Lower lobe of right lung (tissue), 2 donors: Measurements from ENCODE around the gene GPC1. TPM values are rescaled to one million over a fixed set of nuclear protein-coding genes. Genes with fewer than 3 reads are reported as not detected.

Experiments used
- ATAC-seq, 2 donors: fragments of 200-7000 bp; cut with Tn5 transposase; one replicate each; pipeline ENCODE4 v1.9.1; 2020 to 2022; ENCODE audit warnings: mild to moderate bottlenecking in 2 of 2, moderate library complexity in 2 of 2
- DNase-seq: peaks from one replicate; pipeline ENCODE4 v3.0.0-alpha.2; 2020
- H3K27ac ChIP-seq: fragments of 200-600 bp; one replicate; pipeline ENCODE4 v1.8.0; 2022
- H3K27me3 ChIP-seq: fragments of 200-600 bp; one replicate; pipeline ENCODE4 v1.8.0; 2022; ENCODE audit warnings: low read depth
- H3K36me3 ChIP-seq: fragments of 200-600 bp; one replicate; pipeline ENCODE4 v1.8.0; 2022; ENCODE audit warnings: mild to moderate bottlenecking
- H3K4me1 ChIP-seq: fragments of 200-600 bp; one replicate; pipeline ENCODE4 v1.8.0; 2022
- H3K4me3 ChIP-seq: fragments of 200-600 bp; one replicate; pipeline ENCODE4 v1.8.0; 2022; ENCODE audit warnings: mild to moderate bottlenecking
- H3K9me3 ChIP-seq: fragments of 200-600 bp; one replicate; pipeline ENCODE4 v1.8.0; 2022
- CTCF ChIP-seq: fragments of 200-600 bp; IDR thresholded peaks from one replicate; pipeline ENCODE4 v1.8.0; 2022; ENCODE audit warnings: antibody characterized with exemption, mild to moderate bottlenecking
- intact Hi-C: fragments of 100-400 bp; cut with DNase I; formaldehyde crosslinking; loops from one replicate; pipeline ENCODE4 v1.11.0; 2022
- total RNA-seq: library from RNA; stranded (reverse); fragmentation: NEBNext Ultra II Directional; extraction: Animal tissue kit (Norgen Biotek cat#: 25700); gene quantifications from one replicate; pipeline ENCODE4 v1.2.1, GENCODE V29; 2021
- donor health status: DM: no; HTN: yes; CAD: no; lungs with severe emphysema.

GPC1 gene
- total RNA-seq, 1 donor from 2014 or later, result 14.7 TPM

GRCh38 chr2:240445961-240446663 lies 10.6 kb downstream of the GPC1 start:
- Histone ChIP-seq H3K4me1 (no peaks in the 10 kb centered on the region), H3K4me3 (no peak overlapping the region), H3K27me3 (peaks cover 17% of the 10 kb centered on the region), H3K36me3 (no peaks in the 10 kb centered on the region), H3K9me3 (no peaks in the 10 kb centered on the region), H3K27ac (no peak overlapping the region)
- no peak for TF ChIP-seq CTCF
- ATAC-seq (no peak), DNase-seq (no peak)
- intact Hi-C loops, result no loop called here

GRCh38 chr2:240446664-240447175 lies 11.3 kb downstream of the GPC1 start:
- H3K4me1 ChIP-seq, result peaks cover under 1% of the 10 kb centered on the region
- H3K27ac ChIP-seq, result no peak overlapping the region
- no peak for DNase-seq
- H3K4me3 ChIP-seq, result no peak overlapping the region
- no peak for TF ChIP-seq CTCF
- ATAC-seq, result no peak
- no peaks in the 10 kb centered on the region for H3K36me3 ChIP-seq
- H3K9me3 ChIP-seq, result no peaks in the 10 kb centered on the region
- intact Hi-C loops, result no loop called here
- peaks cover 23% of the 10 kb centered on the region for H3K27me3 ChIP-seq

- Histone ChIP-seq H3K9me3 (no peaks in the 10 kb centered on the region), H3K27ac (no peak overlapping the region), H3K4me3 (no peak overlapping the region), H3K36me3 (no peaks in the 10 kb centered on the region), H3K4me1 (peaks cover 6% of the 10 kb centered on the region), H3K27me3 (peaks cover 29% of the 10 kb centered on the region)
- intact Hi-C loops, result no loop called here
- no peak for ATAC-seq
- no peak for DNase-seq
- no peak for TF ChIP-seq CTCF
Measured at GRCh38 chr2:240447331-240447730, 11.9 kb downstream of the GPC1 start.

GRCh38 chr2:240447934-240448333 lies 12.5 kb downstream of the GPC1 start:
- intact Hi-C loops, result no loop called here
- no peak overlapping the region for H3K27ac ChIP-seq

More at GRCh38 chr2:240447934-240448333, 12.5 kb downstream of the GPC1 start:
- H3K27me3 ChIP-seq, result peaks cover 30% of the 10 kb centered on the region
- no peaks in the 10 kb centered on the region for H3K9me3 ChIP-seq
- H3K4me3 ChIP-seq, result no peak overlapping the region
- no peak for TF ChIP-seq CTCF
- H3K36me3 ChIP-seq, result no peaks in the 10 kb centered on the region
- peaks cover 7% of the 10 kb centered on the region for H3K4me1 ChIP-seq
- ATAC-seq (no peak), DNase-seq (no peak)
